ENCODE measurements around the gene SFPQ.
"Not testable (repeated sequence)": the region's sequence is repeated elsewhere in the genome, so short reads cannot be mapped to it uniquely, and the experiment has no call there.

Gene SFPQ, protein sequence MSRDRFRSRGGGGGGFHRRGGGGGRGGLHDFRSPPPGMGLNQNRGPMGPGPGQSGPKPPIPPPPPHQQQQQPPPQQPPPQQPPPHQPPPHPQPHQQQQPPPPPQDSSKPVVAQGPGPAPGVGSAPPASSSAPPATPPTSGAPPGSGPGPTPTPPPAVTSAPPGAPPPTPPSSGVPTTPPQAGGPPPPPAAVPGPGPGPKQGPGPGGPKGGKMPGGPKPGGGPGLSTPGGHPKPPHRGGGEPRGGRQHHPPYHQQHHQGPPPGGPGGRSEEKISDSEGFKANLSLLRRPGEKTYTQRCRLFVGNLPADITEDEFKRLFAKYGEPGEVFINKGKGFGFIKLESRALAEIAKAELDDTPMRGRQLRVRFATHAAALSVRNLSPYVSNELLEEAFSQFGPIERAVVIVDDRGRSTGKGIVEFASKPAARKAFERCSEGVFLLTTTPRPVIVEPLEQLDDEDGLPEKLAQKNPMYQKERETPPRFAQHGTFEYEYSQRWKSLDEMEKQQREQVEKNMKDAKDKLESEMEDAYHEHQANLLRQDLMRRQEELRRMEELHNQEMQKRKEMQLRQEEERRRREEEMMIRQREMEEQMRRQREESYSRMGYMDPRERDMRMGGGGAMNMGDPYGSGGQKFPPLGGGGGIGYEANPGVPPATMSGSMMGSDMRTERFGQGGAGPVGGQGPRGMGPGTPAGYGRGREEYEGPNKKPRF

DNA sequence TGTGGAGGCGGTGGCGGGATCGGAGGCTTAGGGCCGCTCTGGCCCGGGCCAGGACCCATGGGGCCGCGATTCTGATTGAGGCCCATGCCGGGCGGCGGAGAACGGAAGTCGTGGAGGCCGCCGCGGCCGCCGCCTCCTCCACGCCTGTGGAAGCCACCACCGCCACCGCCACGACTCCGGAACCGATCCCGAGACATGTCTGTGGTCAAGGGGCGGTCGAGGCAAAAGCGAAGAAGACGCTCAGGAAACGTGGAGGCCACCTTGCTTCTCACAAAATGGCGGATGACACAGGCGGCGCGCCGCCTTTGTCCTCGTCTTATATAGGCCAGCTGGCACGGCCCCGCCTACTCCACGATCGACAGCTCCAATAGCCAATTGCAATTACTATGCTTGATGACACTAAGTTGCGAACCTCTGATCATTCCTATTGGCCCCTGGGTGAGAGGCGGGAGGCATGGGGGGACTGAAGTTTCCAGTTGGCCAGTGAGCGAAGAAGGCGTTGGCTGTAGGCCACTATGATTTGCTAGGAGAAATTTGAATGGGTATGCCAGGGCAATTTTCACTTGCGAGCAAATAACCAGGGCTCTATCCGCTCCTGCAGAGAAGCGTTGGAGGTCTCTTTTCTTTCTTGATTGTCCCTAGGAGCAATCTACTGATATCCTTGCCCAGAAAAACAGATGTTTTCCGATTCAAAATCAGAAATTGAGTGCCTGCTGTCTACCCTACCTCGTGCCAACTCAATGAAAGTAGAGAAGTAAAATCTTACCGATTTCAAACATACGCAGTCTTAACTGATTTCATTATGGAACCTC, at the start of gene SFPQ:
SFPQ (minus strand) TSS at position 293 of the 812 bp plus-strand sequence; CDS start at position 197, 96 bp downstream.
- peak; percentile 93 for DNase-seq (ENCODE audit: low read depth)

DNA sequence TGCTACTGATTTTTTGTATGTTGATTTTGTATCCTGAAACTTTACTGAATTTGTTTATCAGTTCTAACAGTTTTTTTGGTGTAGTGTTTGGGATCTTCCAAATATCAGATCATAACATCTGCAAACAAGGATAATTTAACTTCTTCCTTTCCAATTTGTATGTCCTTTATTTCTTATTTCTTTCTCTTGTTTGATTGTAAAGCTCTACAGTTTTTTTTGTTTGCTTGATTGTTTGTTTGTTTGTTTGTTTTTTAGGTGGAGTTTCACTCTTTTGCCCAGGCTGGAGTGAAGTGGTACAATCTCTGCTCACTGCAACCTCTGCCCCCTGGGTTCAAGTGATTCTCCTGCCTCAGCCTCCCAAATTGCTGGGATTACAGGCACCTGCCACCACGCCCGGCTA, 43.8 kb upstream of the SFPQ start:
- not testable (repeated sequence) for DNase-seq (ENCODE audit: low read depth)

DNA sequence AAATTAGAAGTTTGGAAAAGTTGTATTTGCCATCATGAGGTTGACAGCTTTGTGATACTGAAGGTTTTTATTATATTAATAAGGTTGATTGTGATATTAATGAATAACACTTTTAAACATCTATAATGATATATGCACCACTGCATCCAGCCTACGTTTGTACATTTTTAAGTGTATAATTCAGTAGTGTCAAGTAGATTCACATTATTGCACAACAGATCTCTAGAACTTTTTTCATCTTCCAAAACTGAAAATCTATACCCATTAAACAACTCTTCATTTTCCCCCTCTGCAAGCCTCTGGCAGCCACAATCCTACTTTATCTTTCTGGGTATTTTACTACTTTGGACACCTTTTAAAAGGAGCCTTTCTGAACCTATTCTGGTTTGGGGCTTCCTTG, 38.3 kb upstream of the SFPQ start:
- DNase-seq (ENCODE audit: low read depth) = no peak

DNA sequence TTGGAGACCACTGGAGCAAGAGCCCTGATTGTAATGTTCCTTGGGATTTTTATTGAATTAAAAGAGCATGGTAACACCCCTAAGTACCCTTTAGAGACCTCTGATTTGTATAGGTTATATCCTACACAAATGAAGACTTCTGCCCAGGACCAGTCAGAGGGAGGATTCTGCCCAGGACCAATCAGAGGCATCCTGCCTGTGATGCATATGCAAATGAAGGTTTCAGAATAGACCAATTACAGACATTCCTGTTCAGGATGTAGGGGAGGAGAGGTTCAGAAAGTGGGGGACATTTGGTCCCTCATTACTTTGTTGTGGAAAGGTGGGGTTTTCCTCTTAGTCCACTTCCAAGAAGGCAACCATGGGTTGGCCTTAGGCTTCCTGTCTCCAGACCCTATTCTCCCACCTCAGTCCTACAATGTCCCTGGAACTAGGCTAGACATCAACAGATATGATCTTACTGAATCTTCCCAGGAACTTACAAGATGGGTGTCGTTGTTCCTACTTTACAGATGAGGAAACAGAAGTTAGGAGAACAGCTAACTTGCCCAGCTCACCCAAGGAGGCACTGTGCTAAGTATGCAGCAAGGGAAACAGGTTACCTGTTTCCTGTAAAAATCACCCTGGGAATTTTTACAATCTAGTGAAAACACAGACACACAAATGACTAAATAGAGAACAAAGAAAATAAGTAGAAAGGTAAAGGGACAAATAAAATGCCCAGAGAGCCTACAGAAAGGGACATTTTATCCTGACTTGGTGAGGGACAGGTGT, 36.8 kb upstream of the SFPQ start:
- DNase-seq (ENCODE audit: low read depth) = no peak

DNA sequence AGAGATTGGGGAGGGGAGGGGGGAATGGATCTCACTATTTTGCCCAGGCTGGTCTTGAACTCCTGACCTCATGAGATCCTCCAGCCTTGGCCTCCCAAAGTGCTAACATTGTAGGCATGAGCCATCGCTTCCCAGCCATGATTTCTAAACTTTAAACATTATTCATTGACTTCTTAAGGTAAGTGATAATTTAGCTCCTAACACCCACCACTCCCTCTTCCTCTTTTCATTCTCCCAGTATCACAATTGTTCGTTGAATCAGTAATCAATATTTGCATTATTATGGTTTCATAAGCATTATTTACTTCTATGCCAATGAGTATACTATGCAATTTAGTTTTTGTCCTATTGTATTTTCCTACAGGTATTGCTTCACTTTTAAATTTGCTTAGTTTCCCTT, 33.6 kb upstream of the SFPQ start:
- DNase-seq (ENCODE audit: low read depth) = no peak

DNA sequence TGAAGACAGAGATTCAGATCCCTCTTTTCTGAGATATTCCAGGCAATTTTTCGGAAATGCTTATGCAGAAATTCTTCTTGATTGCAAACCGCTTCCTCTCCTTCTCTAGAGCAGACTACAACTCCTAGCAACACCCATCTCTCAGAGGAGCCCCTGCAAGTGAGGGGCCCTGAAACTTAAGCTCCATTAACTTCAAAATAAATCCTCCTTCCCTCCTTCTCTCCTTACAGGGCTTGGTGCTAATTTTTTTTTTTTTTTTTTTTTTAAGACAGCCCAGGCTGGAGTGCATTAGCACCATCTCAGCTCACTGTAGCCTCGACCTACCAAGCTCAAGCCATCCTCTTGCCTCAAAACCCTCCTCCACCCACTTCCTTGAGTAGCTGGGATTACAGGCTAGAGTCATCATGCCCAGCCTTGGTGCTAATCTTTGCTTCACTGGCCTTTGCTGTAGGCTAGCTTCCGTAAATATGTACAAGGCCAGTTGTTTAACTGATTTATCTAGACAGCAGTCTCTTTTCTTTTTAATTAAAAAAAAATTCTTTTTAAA, 30.2 kb upstream of the SFPQ start:
- no peak for DNase-seq (ENCODE audit: low read depth)

DNA sequence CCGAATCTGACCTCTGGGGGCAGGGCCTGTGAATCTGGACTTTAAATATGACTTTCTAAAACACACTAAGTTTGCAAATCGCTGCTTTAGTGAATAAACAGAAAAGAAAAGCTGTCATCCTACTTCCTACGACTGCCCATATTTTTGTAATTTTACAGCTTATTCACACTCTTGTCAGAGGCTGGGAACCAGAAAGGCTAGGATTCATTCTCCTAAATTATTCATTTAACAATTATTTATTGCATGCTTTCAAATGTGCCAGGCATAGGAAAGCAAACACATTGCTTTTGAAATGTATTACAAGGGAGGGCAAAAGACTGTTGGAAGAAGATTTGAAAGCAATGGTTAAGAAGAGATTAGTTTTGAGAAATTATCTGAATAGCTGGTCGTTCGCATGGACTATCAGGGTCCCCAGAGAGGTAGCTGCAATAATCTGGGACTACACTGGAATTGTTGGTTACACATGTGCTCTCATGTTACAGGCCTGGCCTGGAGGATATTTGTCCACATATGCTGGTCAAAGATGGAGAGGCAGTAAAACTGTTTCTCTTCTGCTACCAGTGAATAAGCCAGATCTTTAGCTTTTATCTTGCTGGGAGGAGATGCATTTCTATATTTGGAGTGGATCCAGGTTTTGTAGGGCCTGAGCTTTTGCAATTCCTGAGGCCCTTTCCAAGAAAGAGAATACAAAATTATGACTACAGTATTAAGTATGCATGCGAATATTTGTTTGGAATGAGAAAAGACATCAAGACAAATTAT, 29.6 kb upstream of the SFPQ start:
- no peak for DNase-seq (ENCODE audit: low read depth)

DNA sequence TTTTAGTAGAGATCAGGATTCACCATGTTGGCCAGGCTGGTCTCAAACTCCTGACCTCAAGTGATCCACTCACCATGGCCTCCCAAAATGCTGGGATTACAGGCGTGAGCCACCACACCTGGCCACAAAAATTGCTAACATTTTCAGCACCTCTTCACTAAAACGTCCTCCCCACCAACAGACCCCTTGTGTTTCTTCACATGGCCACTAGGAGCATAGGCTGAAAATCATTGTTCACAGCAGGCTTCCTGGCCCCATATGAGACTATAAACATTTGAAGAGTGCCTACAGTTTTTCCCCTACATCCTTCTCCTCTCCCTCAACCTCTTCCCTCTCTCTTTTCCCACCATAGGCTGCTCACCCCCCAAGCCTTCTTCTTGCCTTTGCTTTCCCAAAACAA, 28.0 kb upstream of the SFPQ start:
- no peak for DNase-seq (ENCODE audit: low read depth)

DNA sequence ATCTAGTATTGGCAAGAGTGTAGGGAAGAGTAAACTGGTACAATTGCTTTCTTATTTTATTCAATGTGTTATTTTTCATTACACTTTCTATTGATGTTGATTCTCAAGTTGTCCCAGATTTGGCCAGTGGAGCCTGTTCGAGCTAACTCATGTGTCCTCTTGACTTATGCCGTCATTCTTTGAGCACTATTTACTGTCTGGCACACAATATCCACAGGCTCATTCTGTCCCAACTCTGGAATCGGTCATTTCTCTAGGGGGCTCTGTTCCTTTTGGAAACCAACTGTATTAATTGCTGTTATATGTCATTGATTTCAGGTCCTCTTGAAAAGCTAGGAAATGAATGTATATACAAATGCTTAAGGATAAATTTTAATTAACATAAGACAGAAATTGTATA, 22.4 kb upstream of the SFPQ start:
- DNase-seq (ENCODE audit: low read depth) = no peak

DNA sequence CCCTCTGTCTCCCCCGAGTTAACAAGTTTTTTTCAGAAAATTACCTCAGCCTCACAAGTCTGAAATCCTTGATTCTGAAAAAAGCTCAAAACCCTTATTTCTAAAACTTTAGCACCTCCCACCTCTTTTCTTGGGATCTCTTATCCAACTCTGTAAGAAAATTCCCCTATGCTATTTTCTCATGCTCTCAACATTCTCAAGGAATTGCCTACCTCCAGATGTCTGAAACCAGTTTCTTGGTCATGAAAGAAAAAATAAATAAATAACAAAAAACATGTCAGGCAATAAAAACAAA, 18.1 kb upstream of the SFPQ start:
- DNase-seq (ENCODE audit: low read depth) = no peak

DNA sequence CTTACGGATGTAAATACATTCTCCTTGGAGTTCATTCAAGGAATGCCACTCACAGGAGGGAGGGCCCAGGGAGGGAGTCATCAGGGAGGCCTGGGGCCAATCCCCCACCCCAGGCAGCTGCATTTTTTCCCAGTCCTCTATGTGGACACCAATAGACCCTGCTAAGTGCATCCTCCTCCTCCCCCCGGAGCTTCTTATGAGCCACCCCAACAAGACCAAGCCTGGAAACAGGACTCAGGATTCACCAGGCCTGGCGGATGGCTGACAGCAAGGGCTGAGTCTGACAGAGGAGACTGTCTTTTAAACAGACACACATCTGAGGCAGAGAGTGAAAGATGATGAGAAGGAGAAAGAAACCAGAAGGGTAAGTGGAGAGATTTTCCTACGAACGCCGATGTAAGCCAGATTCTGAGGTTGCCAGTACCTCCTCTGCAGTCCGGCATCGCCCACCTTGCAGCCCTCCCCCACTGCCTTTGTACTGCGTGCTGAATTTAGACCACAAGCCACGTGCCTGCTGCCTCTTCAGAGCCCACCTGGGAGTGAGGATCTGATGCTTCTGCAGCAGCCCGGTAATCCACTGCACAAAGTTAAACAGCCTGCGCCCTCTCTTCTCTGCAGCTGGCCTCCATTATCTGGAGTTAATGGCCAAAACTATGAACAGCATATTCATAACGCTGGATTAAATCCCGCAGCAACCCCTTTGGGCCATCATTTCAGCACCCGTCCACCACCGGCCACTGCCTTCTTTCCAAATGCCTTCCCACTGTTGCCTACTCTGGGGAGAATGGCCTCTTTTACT, 17.6 kb upstream of the SFPQ start:
- DNase-seq (ENCODE audit: low read depth) = no peak

DNA sequence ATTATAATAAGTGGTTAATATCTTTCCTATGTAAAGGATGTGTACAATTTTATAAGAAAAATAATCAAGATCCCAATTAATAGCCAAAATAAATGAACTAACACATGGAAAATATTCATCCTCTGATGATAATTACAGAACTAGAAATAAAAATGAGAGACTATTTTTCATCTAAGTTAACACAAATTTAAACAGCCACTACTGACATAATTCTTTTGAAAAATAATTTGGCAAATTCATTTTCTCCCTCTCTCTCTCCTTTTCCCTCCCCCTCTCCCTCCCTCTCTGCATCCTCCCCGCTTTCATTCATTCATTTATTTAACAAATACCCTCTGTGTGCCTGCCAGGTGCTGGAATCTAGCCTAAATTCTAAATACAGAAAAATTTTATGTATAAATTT, 10.3 kb upstream of the SFPQ start:
- no peak for DNase-seq (ENCODE audit: low read depth)

DNA sequence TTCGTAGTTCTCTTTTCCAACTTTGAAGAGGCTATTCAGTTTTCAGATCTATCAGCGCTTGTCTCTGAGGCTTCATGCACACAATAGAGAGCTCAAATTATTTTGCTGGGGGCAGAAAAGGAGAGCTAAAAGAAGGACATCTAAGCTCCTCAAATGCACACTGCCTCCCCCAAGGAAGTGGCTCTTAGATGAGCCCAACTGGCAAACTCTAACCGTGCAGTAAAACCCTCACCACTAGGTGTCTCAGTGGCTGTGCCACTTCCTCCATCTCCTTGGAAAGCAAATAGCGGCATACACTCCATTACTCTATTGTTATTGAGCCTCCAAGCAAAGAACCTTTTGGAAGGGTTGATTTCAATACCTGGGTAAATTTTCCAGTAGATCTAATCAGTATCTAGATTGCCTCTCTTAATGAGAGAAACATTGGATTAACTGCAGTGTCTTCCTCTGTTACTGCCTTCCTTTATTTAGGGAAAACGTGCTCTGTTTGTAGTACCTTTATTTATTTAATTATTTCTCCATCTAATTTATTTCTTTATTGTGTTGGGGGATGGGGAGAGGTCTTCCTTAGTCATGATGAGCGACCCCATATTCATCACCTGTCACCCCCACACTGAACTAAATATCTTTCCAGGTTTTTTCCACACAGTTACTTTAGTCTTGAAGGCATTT, 9.2 kb upstream of the SFPQ start:
- DNase-seq (ENCODE audit: low read depth) = peak; percentile 49

DNA sequence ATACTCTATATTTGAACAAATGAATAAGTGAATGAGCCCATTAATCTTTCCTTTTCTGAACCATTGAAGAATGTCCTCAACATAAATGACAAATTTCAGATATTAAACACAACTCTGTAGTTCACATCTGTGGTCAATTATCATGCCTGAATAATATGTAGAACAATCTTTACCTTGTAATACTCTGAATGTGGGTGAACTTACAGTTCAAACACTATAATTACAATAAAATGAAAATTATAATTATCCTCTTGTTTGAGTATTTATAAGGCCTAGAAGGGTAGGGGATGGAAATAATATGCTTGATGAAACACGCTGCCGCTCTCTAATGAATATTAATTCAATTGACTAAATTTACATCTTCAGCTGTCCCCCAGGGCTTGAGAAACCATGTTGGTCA, 8.7 kb upstream of the SFPQ start:
- DNase-seq (ENCODE audit: low read depth) = no peak

DNA sequence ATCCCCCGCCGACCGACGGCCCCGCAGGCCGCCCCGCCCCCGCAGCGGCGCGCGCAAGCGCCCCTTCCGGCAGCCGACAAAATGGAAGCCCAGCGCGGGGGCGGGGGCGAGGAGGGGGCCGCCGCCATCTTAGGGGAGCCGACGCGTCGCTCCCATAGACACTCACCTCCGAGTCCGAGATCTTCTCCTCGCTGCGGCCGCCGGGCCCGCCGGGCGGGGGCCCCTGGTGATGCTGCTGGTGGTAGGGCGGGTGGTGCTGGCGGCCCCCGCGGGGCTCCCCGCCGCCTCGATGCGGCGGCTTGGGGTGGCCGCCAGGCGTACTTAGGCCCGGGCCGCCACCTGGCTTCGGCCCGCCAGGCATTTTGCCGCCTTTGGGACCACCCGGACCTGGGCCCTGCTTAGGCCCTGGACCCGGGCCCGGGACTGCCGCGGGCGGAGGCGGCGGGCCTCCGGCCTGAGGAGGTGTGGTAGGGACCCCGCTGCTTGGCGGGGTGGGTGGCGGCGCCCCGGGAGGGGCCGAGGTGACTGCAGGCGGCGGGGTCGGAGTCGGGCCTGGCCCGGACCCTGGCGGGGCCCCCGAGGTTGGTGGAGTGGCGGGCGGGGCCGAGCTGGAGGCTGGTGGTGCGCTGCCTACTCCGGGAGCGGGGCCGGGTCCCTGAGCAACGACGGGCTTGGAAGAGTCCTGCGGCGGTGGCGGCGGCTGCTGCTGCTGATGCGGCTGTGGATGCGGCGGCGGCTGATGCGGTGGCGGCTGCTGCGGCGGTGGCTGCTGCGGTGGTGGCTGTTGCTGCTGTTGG, 691 bp downstream of the SFPQ start:
- peak; percentile 88 for DNase-seq (ENCODE audit: low read depth)

DNA sequence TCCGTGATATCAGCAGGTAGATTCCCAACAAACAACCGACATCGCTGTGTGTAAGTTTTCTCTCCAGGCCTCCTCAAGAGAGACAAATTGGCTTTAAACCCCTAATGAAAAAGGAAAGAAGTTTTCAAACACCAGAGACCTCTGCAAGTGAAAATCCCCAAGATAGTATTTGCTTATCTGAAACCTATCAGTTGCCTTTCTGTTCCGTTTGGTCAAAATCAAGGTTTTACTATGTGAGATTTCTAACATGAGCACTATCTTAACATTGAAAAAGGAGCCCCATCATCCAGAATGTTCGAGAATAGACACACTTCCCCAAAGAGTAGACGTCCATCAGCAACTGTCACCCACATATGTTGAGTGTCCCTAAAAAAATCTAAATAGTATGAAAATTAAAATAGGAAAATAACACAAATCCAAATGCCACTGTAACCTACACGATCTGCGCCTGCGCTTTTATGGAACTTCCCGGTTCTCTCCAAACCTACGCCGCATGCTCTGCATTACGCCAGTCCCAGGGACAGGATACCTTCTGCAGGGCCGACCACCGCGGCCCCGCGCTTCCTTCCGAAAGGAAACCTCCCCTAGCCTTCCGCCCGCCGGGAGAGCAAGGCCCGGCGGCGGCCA, 1.4 kb downstream of the SFPQ start:
- no peak for DNase-seq (ENCODE audit: low read depth)

DNA sequence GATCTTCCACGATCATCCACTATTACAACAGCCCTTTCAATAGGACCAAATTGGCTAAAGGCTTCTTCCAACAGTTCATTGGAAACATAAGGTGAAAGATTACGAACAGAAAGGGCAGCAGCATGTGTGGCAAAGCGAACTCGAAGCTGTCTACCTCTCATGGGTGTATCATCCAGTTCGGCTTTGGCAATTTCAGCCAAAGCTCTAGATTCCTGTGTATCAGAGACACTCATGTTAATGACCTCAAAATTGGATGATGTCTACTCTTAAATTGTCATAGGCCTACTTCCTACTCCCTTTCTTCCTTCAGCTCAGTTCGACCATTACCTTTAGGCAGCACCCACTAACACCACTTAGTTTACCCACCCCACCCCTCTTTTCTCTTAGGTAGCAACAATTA, 2.2 kb downstream of the SFPQ start:
- no peak for DNase-seq (ENCODE audit: low read depth)

All from activated T-helper 9 cell treated with anti-CD3 and anti-CD28 coated beads, Interleukin-2, amount 50 U/mL, for 16 hours (primary cell).